ENCODE results near the gene TNFSF13.
A peak's percentile ranks its signal among the peaks of the same experiment; 100 is the strongest.

Gene TNFSF13

GRCh38 chr17:7575959-7576358 lies 17.4 kb downstream of the TNFSF13 start:
- DNase-seq: no peak

DNA sequence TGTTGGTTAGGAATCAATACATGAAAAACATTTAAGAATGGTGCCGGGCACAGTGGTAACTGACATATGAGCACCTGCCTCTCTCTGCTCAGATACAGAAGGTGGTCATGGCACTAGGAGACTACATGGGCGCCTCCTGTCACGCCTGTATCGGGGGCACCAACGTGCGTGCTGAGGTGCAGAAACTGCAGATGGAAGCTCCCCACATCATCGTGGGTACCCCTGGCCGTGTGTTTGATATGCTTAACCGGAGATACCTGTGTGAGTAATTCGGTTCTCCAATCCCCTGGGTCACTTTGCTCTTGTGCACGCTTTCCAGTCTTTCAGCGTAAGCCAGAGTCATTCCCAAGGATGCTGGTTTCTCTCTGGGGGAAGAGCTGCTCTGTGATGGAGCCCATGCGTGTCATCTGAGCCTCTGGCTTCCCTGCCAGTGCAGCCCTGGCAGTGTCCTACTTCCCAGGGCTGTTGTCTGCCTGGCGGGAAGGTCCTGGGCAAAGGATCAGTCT lies 17.9 kb downstream of the TNFSF13 start:
- peak; percentile 25 for DNase-seq

DNA sequence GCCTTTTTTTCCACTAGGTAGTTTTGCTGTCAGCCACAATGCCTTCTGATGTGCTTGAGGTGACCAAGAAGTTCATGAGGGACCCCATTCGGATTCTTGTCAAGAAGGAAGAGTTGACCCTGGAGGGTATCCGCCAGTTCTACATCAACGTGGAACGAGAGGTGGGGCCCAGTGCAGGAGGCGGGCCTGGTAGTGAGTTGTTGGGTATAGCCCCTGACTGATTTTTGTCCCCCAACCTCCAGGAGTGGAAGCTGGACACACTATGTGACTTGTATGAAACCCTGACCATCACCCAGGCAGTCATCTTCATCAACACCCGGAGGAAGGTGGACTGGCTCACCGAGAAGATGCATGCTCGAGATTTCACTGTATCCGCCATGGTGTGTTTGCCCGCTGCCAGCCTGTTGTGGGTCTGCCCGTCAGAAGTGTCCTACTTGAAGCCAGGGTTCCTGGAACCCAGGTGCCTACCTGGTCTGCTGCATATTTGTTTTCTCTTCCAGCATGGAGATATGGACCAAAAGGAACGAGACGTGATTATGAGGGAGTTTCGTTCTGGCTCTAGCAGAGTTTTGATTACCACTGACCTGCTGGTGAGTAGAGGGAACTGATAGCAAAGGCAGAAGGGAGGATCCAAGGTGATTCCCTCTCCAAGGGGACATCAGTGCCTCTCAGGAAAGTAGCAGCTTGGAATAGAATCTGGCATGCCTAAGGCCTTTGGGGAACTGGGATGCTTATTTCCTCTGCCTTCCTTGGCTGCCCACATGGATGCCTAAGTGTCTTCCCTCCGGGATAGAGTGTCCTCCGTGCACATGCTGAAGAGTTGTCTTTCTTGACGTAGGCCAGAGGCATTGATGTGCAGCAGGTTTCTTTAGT lies 19.0 kb downstream of the TNFSF13 start:
- DNase-seq: no peak

DNA sequence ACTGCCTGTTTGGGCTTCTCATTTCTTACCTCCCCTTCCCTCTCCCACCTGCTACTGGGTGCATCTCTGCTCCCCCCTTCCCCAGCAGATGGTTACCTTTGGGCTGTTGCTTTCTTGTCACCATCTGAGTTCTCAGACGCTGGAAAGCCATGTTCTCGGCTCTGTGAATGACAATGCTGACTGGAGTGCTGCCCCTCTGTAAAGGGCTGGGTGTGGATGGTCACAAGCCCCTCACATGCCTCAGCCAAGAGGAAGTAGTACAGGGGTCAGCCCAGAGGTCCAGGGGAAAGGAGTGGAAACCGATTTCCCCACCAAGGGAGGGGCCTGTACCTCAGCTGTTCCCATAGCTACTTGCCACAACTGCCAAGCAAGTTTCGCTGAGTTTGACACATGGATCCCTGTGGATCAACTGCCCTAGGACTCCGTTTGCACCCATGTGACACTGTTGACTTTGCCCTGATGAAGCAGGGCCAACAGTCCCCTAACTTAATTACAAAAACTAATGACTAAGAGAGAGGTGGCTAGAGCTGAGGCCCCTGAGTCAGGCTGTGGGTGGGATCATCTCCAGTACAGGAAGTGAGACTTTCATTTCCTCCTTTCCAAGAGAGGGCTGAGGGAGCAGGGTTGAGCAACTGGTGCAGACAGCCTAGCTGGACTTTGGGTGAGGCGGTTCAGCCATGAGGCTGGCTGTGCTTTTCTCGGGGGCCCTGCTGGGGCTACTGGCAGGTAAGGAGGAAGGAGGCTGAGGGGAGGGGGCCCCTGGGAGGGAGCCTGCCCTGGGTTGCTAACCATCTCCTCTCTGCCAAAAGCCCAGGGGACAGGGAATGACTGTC lies 20.7 kb downstream of the TNFSF13 start, which contains the start of gene CD68:
TSS of gene CD68 (plus strand) at position 638 of the 833 bp plus-strand sequence. CDS start at position 678, 40 bp downstream.
- peak; percentile 85 for DNase-seq

- peak; percentile 56 for DNase-seq
These were observed 21.5 kb downstream of the TNFSF13 start for GRCh38 chr17:7579834-7580603.

DNA sequence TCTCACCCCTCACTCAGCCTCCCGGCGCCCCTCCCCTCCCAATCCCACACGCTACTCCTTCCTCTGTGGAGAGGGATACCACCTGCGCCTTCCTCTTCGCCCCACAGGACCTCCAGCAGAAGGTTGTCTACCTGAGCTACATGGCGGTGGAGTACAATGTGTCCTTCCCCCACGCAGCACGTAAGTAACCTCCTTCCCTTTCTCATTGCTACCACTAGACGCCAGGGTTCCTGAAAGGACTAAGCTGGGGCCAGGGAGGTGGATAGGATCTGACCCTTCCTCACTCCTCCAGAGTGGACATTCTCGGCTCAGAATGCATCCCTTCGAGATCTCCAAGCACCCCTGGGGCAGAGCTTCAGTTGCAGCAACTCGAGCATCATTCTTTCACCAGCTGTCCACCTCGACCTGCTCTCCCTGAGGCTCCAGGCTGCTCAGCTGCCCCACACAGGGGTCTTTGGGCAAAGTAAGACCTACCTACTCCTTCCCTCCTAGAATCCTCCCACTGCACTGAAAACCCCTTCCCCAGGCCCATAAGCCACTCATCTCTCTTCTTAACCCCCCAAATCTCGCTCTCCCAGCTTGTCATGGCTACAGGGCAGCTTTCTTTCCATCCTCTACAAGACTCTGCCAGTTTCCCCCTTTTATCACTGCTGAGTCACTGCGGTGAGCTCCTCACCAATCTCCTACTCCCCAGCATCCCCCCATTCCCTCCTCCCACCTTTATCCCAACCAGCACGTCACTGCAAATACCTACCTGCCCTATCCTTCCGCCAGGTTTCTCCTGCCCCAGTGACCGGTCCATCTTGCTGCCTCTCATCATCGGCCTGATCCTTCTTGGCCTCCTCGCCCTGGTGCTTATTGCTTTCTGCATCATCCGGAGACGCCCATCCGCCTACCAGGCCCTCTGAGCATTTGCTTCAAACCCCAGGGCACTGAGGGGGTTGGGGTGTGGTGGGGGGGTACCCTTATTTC lies 22.3 kb downstream of the TNFSF13 start:
- no peak for DNase-seq

DNA sequence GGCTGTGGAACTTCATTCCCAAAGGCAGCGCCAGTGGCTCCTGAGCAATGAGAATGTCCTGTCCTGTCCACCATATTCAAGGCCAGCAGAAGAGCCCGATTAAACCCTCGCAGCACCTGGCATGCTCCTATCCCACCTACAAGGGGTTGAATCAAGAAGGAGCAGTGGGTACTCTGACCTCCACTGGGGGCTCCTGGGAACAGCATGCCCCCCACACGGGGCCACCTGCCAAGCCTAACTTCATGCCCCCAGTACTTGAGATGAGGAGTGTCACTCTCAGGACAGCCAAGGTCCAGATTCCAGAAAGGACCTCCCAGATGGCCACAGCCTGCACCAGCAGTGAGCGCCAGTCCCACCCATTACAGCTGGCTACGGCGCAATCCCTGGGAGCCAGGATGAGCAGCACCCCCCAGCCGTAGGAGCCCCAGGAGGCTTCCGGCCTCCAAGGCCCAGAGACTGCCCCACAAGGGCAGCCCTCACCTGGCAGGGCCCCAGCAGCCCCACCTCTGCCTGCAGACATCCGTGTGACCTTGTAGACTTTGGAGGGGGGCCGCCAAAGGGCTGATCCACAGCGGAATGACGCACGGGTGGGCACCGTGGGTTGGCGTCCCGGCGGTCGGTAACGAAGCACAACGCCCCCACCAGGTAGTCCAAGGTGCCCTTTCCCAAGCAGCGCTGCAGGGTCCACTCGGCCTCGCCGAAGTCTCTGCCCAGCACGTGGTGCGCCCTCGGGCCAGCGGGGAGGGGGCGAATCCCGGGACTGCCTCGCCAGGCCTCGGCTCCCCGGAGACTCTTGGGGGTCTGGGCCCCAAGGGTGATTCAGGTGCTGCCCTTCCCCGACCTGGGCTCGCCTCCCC lies 24.1 kb downstream of the TNFSF13 start:
- DNase-seq: no peak

GRCh38 chr17:7583253-7584109 lies 24.9 kb downstream of the TNFSF13 start, which contains the start of gene MPDU1:
MPDU1 (plus strand) TSS chr17:7583852; CDS start chr17:7583863, 11 bp downstream.
- DNase-seq: peak; percentile 98

DNA sequence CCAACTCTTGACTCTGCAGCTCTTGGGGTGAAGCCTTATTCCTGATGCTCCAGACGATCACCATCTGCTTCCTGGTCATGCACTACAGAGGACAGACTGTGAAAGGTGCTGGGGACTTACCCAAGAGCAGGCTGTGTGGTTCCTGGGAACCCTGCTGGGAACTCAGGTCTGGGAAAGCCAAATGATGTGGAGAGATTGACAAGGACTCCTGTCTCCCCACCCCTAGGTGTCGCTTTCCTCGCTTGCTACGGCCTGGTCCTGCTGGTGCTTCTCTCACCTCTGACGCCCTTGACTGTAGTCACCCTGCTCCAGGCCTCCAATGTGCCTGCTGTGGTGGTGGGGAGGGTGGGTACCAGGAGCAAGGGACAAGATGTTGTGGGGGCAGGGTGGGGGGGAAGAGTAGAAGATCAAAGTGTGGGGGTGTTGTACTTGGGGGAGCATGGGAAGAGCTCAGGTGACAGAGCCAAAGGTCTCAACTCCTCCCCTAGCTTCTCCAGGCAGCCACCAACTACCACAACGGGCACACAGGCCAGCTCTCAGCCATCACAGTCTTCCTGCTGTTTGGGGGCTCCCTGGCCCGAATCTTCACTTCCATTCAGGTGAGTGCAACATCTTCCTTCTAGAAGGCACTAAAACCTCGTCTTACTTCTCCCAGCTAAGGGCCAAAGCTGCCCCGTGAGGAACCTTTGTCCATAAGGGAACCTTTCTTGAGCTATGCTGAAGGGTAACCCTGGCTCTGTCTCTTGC lies 28.3 kb downstream of the TNFSF13 start:
- DNase-seq: no peak

DNA sequence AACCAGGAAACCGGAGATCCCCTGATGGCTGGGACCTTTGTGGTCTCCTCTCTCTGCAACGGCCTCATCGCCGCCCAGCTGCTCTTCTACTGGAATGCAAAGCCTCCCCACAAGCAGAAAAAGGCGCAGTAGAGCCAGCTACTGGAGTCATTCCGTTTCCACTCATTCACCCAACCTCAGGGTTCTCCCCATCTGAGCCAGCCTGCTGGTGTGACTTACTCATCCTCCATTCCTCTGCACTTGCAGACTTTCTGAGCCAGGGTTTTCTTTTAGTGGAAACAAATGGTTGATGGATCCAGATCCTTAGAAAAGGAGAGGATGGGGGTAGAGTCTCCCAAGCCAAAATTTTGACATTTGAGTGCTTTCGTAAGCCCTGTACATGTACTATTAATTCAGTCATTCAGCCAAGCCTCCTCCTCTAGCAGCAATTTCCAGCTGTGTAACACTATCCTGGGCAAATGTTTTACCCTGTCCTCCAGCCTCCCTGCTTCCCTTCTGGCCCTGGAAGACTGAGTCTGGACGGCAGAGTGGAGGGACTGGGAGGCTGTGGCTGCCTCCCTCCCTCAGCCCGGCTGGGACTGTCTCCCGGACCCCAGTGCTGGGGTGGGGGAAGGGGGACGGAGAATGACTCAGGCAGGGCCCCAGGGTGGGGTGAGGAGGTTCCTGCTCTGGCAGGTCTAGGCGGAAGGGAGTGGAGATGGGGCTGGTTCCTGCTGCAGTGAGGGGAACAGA lies 29.0 kb downstream of the TNFSF13 start:
- no peak for DNase-seq

DNA sequence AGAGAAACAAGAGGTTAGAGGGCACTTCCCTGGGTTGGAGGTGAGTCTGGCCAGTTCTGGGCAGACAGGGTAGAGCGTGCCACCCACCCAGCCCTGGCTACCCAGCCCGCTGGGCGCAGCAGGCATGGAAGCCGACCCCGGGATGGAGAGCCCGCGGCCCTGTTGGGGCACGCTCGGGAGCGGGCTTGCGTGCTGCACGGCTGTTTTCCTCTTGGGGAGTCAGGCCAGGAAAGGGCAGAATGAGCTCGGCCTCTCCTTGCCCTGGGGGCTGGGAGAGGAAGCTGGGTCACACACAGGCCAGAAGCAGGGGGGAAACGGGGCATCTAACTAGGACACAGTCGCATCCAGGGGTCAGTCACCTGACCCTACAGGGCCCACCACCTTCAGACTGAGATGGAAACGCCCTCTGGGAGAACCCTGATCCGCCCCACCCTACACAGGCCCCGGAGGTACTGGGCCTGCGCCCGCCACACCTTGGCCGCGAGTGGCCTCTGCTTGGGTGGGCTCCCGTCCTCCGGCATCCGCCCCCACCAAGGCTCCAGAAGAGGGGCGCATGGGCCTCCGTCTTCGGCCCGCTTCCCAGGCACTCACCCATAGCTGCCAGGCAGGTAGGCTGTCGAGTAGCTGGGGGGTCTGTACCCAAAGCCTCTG lies 30.1 kb downstream of the TNFSF13 start:
- DNase-seq: no peak

GRCh38 chr17:7589204-7589868 lies 30.8 kb downstream of the TNFSF13 start:
- DNase-seq: peak; percentile 77

DNA sequence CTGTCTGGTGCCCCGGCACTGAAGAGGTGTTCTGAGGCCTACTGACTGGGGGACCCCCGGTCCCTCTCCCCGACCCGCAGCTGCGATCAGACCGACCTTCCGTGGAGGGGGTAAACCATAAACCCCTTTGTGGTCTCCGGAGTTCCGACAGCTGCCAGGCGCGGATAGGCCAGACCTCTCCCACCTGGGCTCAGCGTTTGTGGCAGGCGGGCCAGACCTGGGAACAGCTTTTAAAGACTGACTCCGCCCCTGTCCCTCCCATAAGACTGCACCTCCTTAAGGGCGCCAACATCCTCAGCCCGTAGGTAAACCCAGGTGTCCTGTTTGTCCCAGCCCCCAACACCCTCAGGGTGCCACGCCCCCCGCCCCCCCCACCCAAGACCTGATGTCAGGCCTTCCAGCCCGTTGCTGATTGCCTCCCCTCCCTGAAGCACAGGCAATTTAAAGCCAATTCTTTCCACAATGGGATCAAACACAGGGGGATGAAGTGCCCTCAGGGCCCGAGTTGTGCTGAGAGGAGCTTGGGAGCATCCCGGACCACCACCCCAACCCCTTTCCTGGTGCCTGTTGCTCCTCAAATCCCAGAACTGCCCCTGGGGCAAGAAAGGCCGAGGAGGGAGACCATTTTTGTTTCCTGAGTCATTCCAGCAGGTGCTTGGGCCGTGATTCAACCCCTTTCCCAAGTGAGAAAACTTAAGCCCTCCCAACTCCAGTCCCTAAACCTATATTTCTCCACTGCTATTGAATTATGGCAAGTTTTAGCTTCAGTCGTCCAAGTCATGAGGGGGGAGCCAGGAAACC lies 31.5 kb downstream of the TNFSF13 start, which contains the start of gene SOX15:
TSS of gene SOX15 (minus strand) at position 204 of the 801 bp plus-strand sequence. CDS start 418 bp downstream, outside the sequence.
- no peak for DNase-seq

DNA sequence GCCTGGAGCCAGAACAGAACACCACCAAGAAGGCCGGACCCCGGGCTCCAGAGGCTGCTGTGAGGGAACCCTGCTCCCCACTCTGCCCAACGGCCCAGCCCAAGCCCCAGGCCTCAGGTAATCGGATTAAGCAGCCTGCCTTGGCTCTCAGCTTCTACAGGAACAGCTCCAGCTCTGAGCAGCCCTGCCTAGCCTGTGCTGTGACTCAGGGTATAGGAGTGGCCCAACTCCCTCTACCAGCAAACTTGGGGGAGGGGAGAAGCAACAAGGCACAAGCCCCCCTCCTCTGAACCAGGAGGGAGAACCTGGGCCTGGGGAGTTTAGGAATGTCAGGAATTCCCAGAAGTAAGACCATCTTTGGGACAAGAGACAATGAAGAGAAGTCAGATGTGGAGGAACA lies 32.2 kb downstream of the TNFSF13 start:
- DNase-seq: no peak

DNA sequence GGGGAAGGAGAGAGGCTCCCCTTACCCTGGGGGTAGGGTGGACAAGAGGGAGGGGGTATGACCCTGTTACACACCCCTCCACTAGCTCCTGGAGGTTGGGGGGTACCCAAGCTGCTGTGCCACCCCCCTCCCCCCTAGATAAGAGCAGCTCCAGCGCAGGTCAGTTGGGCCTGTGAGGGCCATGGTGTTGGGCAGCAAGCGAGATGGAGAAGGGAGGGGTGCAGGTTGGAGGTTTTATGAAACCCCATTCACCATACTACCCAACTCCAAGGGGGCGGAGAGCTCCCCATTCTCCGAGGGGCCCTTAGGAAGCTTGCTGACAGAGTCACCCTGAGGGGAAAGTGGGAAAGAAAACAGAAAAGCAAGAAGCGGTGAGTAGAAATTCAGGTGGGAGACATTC lies 33.0 kb downstream of the TNFSF13 start:
- no peak for DNase-seq
